Activated CD4-positive, alpha-beta T cell treated with anti-CD3 and anti-CD28 coated beads for 36 hours (primary cell): ENCODE data around the gene ADGRG1. TPM values are rescaled to one million over a fixed set of nuclear protein-coding genes. Genes with fewer than 3 reads are reported as not detected.

ENCODE experiments used
- ATAC-seq: fragments of 200-7000 bp; cut with Tn5 transposase; one replicate; pipeline ENCODE4 v1.10.0; 2021; ENCODE audit warnings: mild to moderate bottlenecking, moderate library complexity
- CTCF ChIA-PET: fragments of 350-600 bp; sonication (Branson Sonifier 250); formaldehyde crosslinking; loops from one replicate; lab custom pipeline; 2021; ENCODE audit warnings: antibody characterized with exemption; lab: Charles Lee
- POLR2A ChIA-PET: fragments of 350-600 bp; sonication (Branson Sonifier 250); formaldehyde crosslinking; loops from one replicate; lab custom pipeline; 2021; ENCODE audit warnings: antibody characterized with exemption, inconsistent platforms; lab: Charles Lee
- DNase-seq: peaks from one replicate; pipeline ENCODE4 v3.0.0-alpha.2; 2020
- H3K27ac Mint-ChIP-seq: one replicate; pipeline ENCODE4 v1.8.0; 2021; ENCODE audit warnings: mixed read lengths
- H3K27me3 Mint-ChIP-seq: one replicate; pipeline ENCODE4 v1.8.0; 2021; ENCODE audit warnings: mixed read lengths
- H3K36me3 Mint-ChIP-seq: one replicate; pipeline ENCODE4 v1.8.0; 2021; ENCODE audit warnings: low read depth, mixed read lengths
- H3K4me1 Mint-ChIP-seq: one replicate; pipeline ENCODE4 v1.8.0; 2021; ENCODE audit warnings: mixed read lengths
- H3K4me3 Mint-ChIP-seq: one replicate; pipeline ENCODE4 v1.8.0; 2021; ENCODE audit warnings: mild to moderate bottlenecking, moderate library complexity, mixed read lengths
- H3K9me3 Mint-ChIP-seq: one replicate; pipeline ENCODE4 v1.8.0; 2021; ENCODE audit warnings: low read depth, mixed read lengths
- intact Hi-C, 2 experiments: fragments of 100-400 bp; cut with DNase I in 1 of 2; cut with micrococcal nuclease in 1 of 2; formaldehyde crosslinking; loops; one replicate each; pipeline versions ENCODE4 v1.14.2 to v1.15.1; 2022 to 2024; cut with DNase I, micrococcal nuclease
- total RNA-seq, 2 experiments: library from RNA; stranded (reverse); gene quantifications; one replicate each; pipeline ENCODE4 v1.2.3, GENCODE V29; 2021

The ADGRG1 gene
- total RNA-seq, 2 experiments from 2014 or later: 6.3 to 6.8 TPM

GRCh38 chr16:57637424-57637823 is 9.0 kb downstream of the ADGRG1 start:
- ATAC-seq (no peak), DNase-seq (no peak)
- H3K27me3 Mint-ChIP-seq: peaks cover 10% of the 10 kb centered on the region
- no peak overlapping the region for H3K27ac Mint-ChIP-seq
- H3K9me3 Mint-ChIP-seq: no peaks in the 10 kb centered on the region
- H3K4me3 Mint-ChIP-seq: no peak overlapping the region
- H3K4me1 Mint-ChIP-seq: no peaks in the 10 kb centered on the region
- ChIA-PET CTCF (interaction anchor here (1.3 to 3.7 kb wide), 5 partner anchors 9 to 162 kb away, joined by 3 to 24 read pairs (median 4); partner anchors contain the start of gene ADGRG1), POLR2A (no interaction called here)
- intact Hi-C loops: no loop called here
- H3K36me3 Mint-ChIP-seq: no peaks in the 10 kb centered on the region

- H3K9me3 Mint-ChIP-seq: no peaks in the 10 kb centered on the region
- H3K27me3 Mint-ChIP-seq: peaks cover 10% of the 10 kb centered on the region
- intact Hi-C loops: no loop called here
- ChIA-PET CTCF (interaction anchor here (0.6 to 3.7 kb wide), 6 partner anchors 10 to 770 kb away, joined by 3 to 24 read pairs (median 4); partner anchors contain the start of gene ADGRG1), POLR2A (no interaction called here)
- no peaks in the 10 kb centered on the region for H3K4me1 Mint-ChIP-seq
- DNase-seq (no peak), ATAC-seq (no peak)
- H3K36me3 Mint-ChIP-seq: no peaks in the 10 kb centered on the region
- H3K27ac Mint-ChIP-seq: no peak overlapping the region
- no peak overlapping the region for H3K4me3 Mint-ChIP-seq
Measured at GRCh38 chr16:57637965-57638364, 9.5 kb downstream of the ADGRG1 start.

GRCh38 chr16:57638381-57638780 is 10.0 kb downstream of the ADGRG1 start:
- peaks cover 10% of the 10 kb centered on the region for H3K27me3 Mint-ChIP-seq
- H3K36me3 Mint-ChIP-seq: no peaks in the 10 kb centered on the region
- DNase-seq: no peak
- POLR2A ChIA-PET: no interaction called here
- no peak overlapping the region for H3K27ac Mint-ChIP-seq
- no peaks in the 10 kb centered on the region for H3K4me1 Mint-ChIP-seq
- no peak overlapping the region for H3K4me3 Mint-ChIP-seq
- no peaks in the 10 kb centered on the region for H3K9me3 Mint-ChIP-seq
- intact Hi-C loops: no loop called here
- ATAC-seq: no peak
- CTCF ChIA-PET: interaction anchor here (0.6 to 3.7 kb wide), 7 partner anchors 9 to 771 kb away, joined by 3 to 24 read pairs (median 4); partner anchors contain the start of gene ADGRG1

- no peak overlapping the region for H3K4me3 Mint-ChIP-seq
- intact Hi-C loops: no loop called here
- no peak overlapping the region for H3K27ac Mint-ChIP-seq
- no peaks in the 10 kb centered on the region for H3K36me3 Mint-ChIP-seq
- ATAC-seq: peak; percentile 42
- no peaks in the 10 kb centered on the region for H3K4me1 Mint-ChIP-seq
- CTCF ChIA-PET: interaction anchor here (0.6 to 3.7 kb wide), 7 partner anchors 8 to 119 kb away, joined by 3 to 24 read pairs (median 4); no protein-coding TSS in a partner anchor
- H3K9me3 Mint-ChIP-seq: no peaks in the 10 kb centered on the region
- POLR2A ChIA-PET: interaction anchor here (0.6 kb wide), 1 partner anchor 207 kb away, joined by 5 read pairs; no protein-coding TSS in a partner anchor
- H3K27me3 Mint-ChIP-seq: peaks cover 10% of the 10 kb centered on the region
- peak; percentile 37 for DNase-seq
Measured at GRCh38 chr16:57639172-57639887, 10.9 kb downstream of the ADGRG1 start.

- Mint-ChIP-seq H3K36me3 (no peaks in the 10 kb centered on the region), H3K27me3 (peaks cover 10% of the 10 kb centered on the region), H3K9me3 (no peaks in the 10 kb centered on the region), H3K27ac (no peak overlapping the region), H3K4me1 (no peaks in the 10 kb centered on the region), H3K4me3 (no peak overlapping the region)
- intact Hi-C loops: no loop called here
- ChIA-PET POLR2A (interaction anchor here (0.6 kb wide), 1 partner anchor 152 kb away, joined by 3 read pairs; no protein-coding TSS in a partner anchor), CTCF (interaction anchor here (0.6 to 1.7 kb wide), 4 partner anchors 38 to 1044 kb away, joined by 3 to 9 read pairs (median 4); no protein-coding TSS in a partner anchor)
- no peak for ATAC-seq
- no peak for DNase-seq
Measured at GRCh38 chr16:57640185-57640584, 11.8 kb downstream of the ADGRG1 start.

GRCh38 chr16:57640612-57641011 is 12.2 kb downstream of the ADGRG1 start:
- no peaks in the 10 kb centered on the region for H3K9me3 Mint-ChIP-seq
- no peaks in the 10 kb centered on the region for H3K4me1 Mint-ChIP-seq
- CTCF ChIA-PET: interaction anchor here (0.6 to 1.7 kb wide), 4 partner anchors 38 to 1043 kb away, joined by 3 to 9 read pairs (median 4); no protein-coding TSS in a partner anchor
- DNase-seq (no peak), ATAC-seq (no peak)
- no peak overlapping the region for H3K4me3 Mint-ChIP-seq
- H3K27me3 Mint-ChIP-seq: peaks cover 10% of the 10 kb centered on the region
- no peak overlapping the region for H3K27ac Mint-ChIP-seq
- POLR2A ChIA-PET: interaction anchor here (0.6 kb wide), 1 partner anchor 153 kb away, joined by 3 read pairs; no protein-coding TSS in a partner anchor
- intact Hi-C loops: no loop called here
- no peaks in the 10 kb centered on the region for H3K36me3 Mint-ChIP-seq

- H3K4me1 Mint-ChIP-seq: no peaks in the 10 kb centered on the region
- no peak overlapping the region for H3K4me3 Mint-ChIP-seq
- no peak for ATAC-seq
- H3K36me3 Mint-ChIP-seq: no peaks in the 10 kb centered on the region
- no peaks in the 10 kb centered on the region for H3K9me3 Mint-ChIP-seq
- H3K27me3 Mint-ChIP-seq: peaks cover 5% of the 10 kb centered on the region
- ChIA-PET POLR2A (no interaction called here), CTCF (interaction anchor here (0.6 to 2.7 kb wide), 6 partner anchors 8 to 122 kb away, joined by 3 to 14 read pairs (median 3); no protein-coding TSS in a partner anchor)
- intact Hi-C loops: no loop called here
- no peak for DNase-seq
- H3K27ac Mint-ChIP-seq: no peak overlapping the region
Measured at GRCh38 chr16:57642160-57643135, 14.0 kb downstream of the ADGRG1 start.

GRCh38 chr16:57643147-57643874 is 14.9 kb downstream of the ADGRG1 start:
- no peak for ATAC-seq
- Mint-ChIP-seq H3K4me1 (peaks cover 6% of the 10 kb centered on the region), H3K27me3 (peaks cover 2% of the 10 kb centered on the region), H3K27ac (no peak overlapping the region), H3K9me3 (no peaks in the 10 kb centered on the region), H3K36me3 (no peaks in the 10 kb centered on the region), H3K4me3 (no peak overlapping the region)
- intact Hi-C loops: no loop called here
- ChIA-PET POLR2A (no interaction called here), CTCF (interaction anchor here (0.8 to 2.7 kb wide), 3 partner anchors 16 to 67 kb away, joined by 4 to 14 read pairs (median 7); no protein-coding TSS in a partner anchor)
- DNase-seq: no peak

GRCh38 chr16:57643910-57644309 is 15.5 kb downstream of the ADGRG1 start:
- Mint-ChIP-seq H3K36me3 (no peaks in the 10 kb centered on the region), H3K27me3 (peaks cover 2% of the 10 kb centered on the region), H3K27ac (no peak overlapping the region), H3K4me3 (no peak overlapping the region), H3K9me3 (no peaks in the 10 kb centered on the region), H3K4me1 (peaks cover 12% of the 10 kb centered on the region)
- intact Hi-C loops: loop anchor here in 1 of 2 experiments (2.0 kb wide), 1 partner anchor 21 kb away; no protein-coding TSS in a partner anchor
- ATAC-seq (no peak), DNase-seq (no peak)
- POLR2A ChIA-PET: no interaction called here
- CTCF ChIA-PET: interaction anchor here (0.8 to 2.7 kb wide), 2 partner anchors 17 to 68 kb away, joined by 4 to 14 read pairs; no protein-coding TSS in a partner anchor

GRCh38 chr16:57644383-57645014 is 16.1 kb downstream of the ADGRG1 start:
- intact Hi-C loops: loop anchor here in 1 of 2 experiments (2.0 to 5.0 kb wide), 2 partner anchors 20 to 78 kb away; no protein-coding TSS in a partner anchor
- H3K36me3 Mint-ChIP-seq: no peaks in the 10 kb centered on the region
- DNase-seq (no peak), ATAC-seq (no peak)
- H3K4me1 Mint-ChIP-seq: peaks cover 12% of the 10 kb centered on the region
- H3K27ac Mint-ChIP-seq: no peak overlapping the region
- no peak overlapping the region for H3K4me3 Mint-ChIP-seq
- peaks cover 2% of the 10 kb centered on the region for H3K27me3 Mint-ChIP-seq
- no peaks in the 10 kb centered on the region for H3K9me3 Mint-ChIP-seq
- POLR2A ChIA-PET: no interaction called here
- CTCF ChIA-PET: interaction anchor here (2.7 kb wide), 1 partner anchor 68 kb away, joined by 14 read pairs; no protein-coding TSS in a partner anchor
